ENCODE data around the gene CD164L2.

- TF ChIP-seq ZNF792 (tag by site-specific recombination; IDR thresholded peaks at IDR 0.05): no peak
- no peak for TF ChIP-seq SETDB1 (IDR thresholded peaks at IDR 0.05; ENCODE audit: insufficient read length, low read length)
- no peak for TF ChIP-seq CTCF (tag by site-specific recombination; IDR thresholded peaks at IDR 0.05)
- no peak for TF ChIP-seq ZBTB49 (tag by site-specific recombination; IDR thresholded peaks at IDR 0.05; ENCODE audit: low read depth)
- TF ChIP-seq SALL2 (tag by site-specific recombination; IDR thresholded peaks at IDR 0.05; ENCODE audit: borderline replicate concordance): no peak
- no peak for TF ChIP-seq ZNF449 (tag by site-specific recombination; IDR thresholded peaks at IDR 0.05)
- TF ChIP-seq ZNF48 (tag by site-specific recombination; IDR thresholded peaks at IDR 0.05): no peak
- TF ChIP-seq BCL11B (tag by site-specific recombination; IDR thresholded peaks at IDR 0.05; ENCODE audit: low read depth): no peak
- TF ChIP-seq ZNF266 (tag by site-specific recombination; IDR thresholded peaks at IDR 0.05; ENCODE audit: low read depth): no peak
- no peak for TF ChIP-seq HOXA7 (CRISPR knock-in tag; IDR thresholded peaks at IDR 0.05; ENCODE audit: borderline replicate concordance)
Observed at GRCh38 chr1:27342778-27343638, 40.1 kb downstream of the CD164L2 start.

Data from HEK293 (cell line).